AG08395 (cell line): Measurements from ENCODE around the gene CARD14.
"Not testable (repeated sequence)": the region's sequence is repeated elsewhere in the genome, so short reads cannot be mapped to it uniquely, and the experiment has no call there.

Experiments
- DNase-seq: peaks from one replicate; pipeline ENCODE4 v3.0.0; 2012; ENCODE audit warnings: mixed read lengths, low spot score

The CARD14 gene

DNA sequence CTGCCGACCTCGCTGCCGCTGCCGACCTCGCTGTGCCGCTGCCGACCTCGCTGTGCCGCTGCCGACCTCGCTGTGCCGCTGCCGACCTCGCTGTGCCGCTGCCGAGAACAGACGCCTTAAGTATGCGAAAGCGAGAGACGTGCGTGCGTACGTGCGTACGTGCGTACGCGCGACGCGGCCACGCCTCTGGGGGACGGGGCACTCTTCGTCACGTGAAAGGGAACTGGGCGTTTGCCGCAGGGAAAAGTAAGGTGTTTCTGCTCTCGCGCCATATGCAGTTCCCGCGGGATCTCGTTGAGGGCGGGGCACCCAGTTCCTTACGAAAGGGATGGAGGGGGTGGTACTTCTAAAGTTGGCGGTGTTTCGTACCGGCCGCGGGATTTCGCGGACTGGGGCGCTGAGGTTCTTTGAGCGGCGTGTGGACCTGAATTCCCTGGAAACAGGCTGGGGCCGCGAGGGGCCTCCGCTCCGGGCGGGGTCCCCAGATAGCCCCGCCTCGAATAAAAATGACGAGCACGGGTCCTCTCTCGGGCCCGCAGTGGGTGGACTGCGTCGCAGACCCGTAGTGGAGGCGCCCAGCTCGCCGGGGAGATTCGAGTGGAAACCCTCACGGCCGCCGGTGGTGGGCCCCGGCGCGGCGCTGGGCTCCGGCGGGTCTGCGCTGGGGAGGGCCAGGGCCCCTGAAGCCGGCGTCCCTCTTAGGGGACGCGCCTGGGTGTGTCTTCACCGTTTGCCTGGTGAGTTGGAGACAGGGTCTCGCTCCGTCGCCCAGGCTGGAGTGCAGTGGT lies 22.6 kb upstream of the CARD14 start, which contains the start of gene EIF4A3:
Gene EIF4A3, minus strand, starts transcription at position 94 of the 788 bp plus-strand sequence. CDS start 167 bp downstream, outside the sequence.
- peak; percentile 98 for DNase-seq

GRCh38 chr17:80151333-80151732 lies 18.5 kb upstream of the CARD14 start:
- peak; percentile 59 for DNase-seq

GRCh38 chr17:80152081-80152702 lies 17.6 kb upstream of the CARD14 start:
- no peak for DNase-seq

- no peak for DNase-seq
Measured at GRCh38 chr17:80153004-80153403, 16.8 kb upstream of the CARD14 start.

DNA sequence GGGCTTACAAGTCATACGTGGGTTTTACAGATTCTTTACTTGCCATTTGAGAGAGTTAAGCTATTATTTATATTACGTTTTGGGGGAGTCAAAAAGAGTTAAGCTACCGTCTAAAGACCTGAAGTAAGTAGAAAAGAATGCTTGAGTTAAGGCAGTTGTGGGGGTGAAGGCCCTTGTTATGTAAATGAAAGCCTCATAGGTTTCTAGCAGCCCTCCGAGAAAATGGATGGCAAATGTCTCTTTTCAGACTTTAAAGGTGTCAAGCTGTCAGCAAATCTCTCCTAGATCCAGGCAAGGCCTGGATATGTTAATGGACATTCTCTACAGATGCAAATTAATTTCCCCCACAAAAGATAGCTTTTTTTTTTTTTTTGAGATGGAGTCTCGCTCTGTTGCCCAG lies 15.7 kb upstream of the CARD14 start:
- DNase-seq: no peak

DNA sequence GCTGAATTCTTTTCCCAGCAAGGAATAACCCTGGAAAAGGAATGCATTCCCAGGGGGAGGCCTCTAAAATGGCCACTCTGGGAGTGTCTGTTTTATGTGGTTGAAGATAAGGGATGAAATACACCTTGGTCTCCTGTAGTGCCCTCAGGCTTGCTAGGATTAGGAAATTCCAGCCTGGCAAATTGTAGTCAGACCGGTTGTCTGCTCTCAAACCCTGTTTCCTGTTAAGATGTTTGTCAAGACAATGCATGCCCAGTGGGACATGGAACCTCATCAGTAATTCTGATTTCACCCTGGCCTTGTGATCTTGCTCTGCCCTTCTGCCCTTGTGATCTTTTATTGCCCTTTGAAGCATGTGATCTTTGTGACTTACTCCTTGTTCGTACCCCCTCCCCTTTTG lies 14.2 kb upstream of the CARD14 start:
- not testable (repeated sequence) for DNase-seq

DNA sequence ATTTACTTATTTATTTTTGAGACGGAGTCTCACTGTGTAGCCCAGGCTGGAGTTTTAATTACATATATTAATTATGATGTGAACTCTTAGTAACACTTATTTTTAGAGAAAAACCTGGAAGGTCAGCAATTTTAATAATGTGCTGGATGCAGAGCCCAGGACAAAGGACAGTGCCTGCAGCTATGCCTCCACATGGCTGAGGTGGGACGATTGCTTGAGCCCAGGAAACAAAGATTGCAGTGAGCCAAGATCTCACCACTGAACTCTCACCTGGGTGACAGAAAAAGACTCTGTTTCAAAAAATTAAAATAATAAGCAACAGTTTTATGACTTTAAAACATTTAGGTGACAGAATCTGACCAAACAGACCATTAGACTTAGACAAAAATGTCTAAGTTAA lies 11.0 kb upstream of the CARD14 start:
- no peak for DNase-seq

- DNase-seq: no peak
Measured at GRCh38 chr17:80160536-80160935, 9.3 kb upstream of the CARD14 start.

- no peak for DNase-seq
Measured at GRCh38 chr17:80163336-80163735, 6.5 kb upstream of the CARD14 start.

DNA sequence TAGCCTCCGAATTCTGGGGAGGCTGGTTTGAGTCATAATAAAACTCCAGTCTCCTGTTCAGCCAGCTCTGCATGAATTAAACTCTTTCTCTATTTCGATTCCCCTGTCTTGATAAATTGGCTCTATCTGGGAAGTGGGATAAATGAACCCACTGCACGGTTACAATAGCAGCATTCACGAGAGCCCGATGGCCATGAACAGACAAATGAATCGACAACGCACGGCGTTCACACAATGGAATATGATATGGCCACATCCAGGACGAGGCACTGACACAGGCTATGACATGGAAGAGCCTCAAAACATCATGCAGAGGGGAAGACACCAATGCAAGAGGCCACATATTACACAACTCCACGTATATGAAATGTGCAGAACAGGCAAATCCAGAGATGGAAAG lies 5.6 kb upstream of the CARD14 start:
- DNase-seq: no peak

DNA sequence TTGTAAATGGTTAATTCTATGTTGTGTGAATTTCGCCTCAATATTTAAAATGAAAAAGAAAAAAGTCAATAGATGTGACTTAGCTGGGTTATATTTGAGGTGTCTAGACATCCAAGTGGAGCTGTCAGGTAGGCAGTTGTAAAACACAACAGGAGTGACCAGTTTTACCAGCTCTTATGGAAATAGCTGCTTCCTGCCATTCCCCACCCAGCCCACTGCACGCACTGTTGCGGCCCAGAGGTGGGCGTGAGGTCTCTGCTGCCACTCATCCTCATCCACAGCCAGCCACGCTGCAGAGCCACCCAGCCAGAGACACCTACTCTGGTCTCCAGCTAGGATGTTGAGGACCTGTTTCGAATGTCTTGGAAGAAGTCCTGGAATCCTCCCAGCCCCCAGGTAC lies 3.4 kb upstream of the CARD14 start:
- no peak for DNase-seq

- no peak for DNase-seq
Measured at GRCh38 chr17:80168371-80168770, 1.5 kb upstream of the CARD14 start.

GRCh38 chr17:80169107-80169506 lies 723 bp upstream of the CARD14 start:
- DNase-seq: no peak

DNA sequence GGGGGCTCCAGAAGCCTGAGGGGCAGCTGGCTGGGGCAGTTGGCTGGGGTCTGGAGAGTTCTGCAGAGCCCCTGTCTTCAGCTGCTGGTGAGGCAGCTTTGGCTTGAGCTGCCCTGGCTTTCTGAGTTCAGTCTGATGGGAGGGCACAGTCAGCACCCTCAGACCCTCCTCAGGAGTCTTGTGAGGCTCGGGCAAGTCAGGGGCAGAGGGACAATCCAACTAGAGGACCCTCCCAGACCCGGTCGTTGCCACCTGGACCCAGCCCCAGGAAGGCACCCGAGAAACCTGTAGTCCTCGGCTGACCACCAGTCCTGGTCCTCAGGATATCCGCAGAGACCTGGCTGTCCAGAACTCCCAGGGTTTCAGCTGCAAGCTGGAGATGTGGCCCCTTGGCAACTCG lies 1.9 kb downstream of the CARD14 start:
- DNase-seq: no peak

GRCh38 chr17:80173126-80173525 lies 3.3 kb downstream of the CARD14 start:
- no peak for DNase-seq

DNA sequence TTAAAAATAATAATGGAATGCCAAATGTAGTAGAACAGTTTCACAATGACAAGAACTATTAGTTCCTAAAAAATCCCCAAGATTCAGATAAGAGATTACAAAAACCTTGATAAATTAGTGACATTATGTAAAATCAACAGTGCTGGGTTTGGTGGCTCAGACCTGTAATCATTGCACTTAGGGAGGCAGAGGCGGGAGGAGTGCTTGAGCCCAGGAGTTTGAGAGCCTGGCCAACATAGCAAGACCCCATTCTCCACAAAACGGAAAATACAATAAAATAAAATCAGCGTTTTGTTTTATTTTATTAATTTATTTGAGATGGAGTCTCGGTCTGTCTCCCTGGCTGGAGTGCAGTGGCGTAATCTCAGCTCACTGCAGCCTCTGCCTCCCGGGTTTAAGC lies 4.1 kb downstream of the CARD14 start:
- no peak for DNase-seq

GRCh38 chr17:80176757-80177156 lies 6.9 kb downstream of the CARD14 start:
- no peak for DNase-seq

DNA sequence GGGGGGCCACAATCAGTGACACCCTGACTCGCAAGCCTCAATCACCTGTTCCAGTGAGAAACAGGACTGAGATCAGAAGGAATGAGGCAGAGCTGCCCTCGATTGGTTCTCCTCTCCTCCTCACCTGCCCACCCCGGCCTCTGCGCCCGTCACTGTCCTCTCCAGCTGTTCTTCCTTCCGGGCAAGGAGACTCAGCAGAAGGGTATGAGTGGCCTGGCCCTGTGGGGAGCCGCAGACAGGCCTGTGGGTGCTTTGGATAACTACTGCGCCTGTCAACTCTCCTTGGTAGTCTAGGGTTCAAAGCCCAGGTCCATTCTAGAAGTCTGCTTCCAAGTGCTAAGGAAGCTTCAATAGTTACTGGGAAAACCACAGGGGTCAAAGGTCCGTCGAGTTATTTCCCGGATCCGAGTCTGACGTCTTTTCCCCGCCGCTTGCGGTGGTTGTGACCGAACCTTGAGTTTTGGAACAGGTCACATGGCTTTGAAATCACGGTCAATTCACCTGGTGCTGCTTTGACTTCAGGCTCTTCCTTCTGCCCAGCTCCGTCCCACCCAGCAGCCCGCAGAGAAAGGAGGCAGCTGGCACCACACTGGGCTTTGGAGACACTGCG lies 8.3 kb downstream of the CARD14 start:
- DNase-seq: no peak

- DNase-seq: no peak
Measured at GRCh38 chr17:80180192-80180591, 10.4 kb downstream of the CARD14 start.

DNA sequence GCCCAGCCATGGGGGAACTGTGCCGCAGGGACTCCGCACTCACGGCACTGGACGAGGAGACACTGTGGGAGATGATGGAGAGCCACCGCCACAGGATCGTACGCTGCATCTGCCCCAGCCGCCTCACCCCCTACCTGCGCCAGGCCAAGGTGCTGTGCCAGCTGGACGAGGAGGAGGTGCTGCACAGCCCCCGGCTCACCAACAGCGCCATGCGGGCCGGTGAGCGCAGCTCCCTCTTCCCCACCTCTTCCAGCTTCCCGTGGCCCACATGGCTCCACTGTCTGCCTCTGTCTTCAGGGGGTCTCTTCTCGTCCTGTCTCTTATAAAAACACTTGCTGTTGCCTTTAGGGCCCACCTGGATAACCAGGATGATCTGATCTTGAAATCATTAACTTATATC lies 11.6 kb downstream of the CARD14 start:
- no peak for DNase-seq

GRCh38 chr17:80182118-80182844 lies 12.5 kb downstream of the CARD14 start:
- no peak for DNase-seq

DNA sequence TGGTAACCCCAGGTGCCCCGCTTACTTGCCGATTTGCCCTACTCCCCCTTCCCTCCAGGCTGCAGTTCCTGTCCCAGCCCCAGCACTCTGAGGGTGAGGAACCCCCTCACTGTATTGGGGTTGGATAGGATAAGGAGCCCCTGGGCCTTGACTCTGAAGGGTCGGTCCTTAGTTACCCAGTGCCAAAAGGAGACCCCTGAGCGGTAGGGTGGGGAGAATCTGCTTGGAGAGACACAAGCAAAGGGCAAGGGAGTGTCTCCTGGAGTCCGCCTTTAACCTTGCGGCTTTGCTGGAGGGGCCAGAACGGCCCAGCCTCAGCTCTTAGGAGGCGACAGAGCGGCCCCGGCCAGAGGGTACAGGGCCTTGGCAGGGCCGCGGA lies 13.0 kb downstream of the CARD14 start:
- no peak for DNase-seq
